ENCODE measurements around the gene RCC1.

Gene RCC1

DNA sequence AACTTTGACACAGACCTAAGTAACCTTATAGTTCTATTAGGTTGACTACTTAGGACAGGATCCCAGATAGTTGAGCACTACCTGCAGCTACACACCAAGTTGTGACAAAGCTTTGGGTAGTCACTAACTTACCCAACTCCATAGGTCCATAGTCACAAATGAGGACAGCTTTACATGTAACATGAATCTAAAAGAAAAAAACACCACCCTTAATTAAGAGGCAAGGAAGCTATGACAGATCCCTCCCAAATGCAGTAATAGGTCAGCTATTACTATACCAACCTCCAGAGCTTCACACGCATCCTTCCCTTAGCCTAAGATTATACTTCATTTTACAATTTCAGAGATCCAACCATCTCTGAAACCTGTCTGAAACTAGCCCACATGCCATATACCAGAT, 73.6 kb downstream of the RCC1 start:
- H3K4me3 ChIP-seq (ENCODE audit: low read length in 2 of 2): no peak overlapping the region
- no CpG with 5 or more reads among the region's 1 CpG for whole genome bisulfite sequencing, 2 donors (ENCODE audit: extremely low coverage in 2 of 2, insufficient read length in 2 of 2, insufficient replicate concordance in 1 of 2)
- H2BK12ac ChIP-seq (ENCODE audit: low read length): no peak overlapping the region
- H3K23ac ChIP-seq (ENCODE audit: low read depth, low read length, poor library complexity): no peak overlapping the region
- no peak overlapping the region for H3K18ac ChIP-seq (ENCODE audit: low read length)
- H2AK5ac ChIP-seq (ENCODE audit: low read depth, low read length): no peak overlapping the region
- H3K4me1 ChIP-seq (ENCODE audit: control insufficient read depth in 2 of 2, insufficient read depth in 1 of 2, low read depth in 1 of 2, low read length in 2 of 2): peaks cover 6 to 9% of the 10 kb centered on the region in 2 donors
- H3K79me1 ChIP-seq (ENCODE audit: low read depth, low read length): peaks cover 5% of the 10 kb centered on the region
- no peak overlapping the region for H3K14ac ChIP-seq (ENCODE audit: low read length)
- H3K27ac ChIP-seq (replicated peaks; ENCODE audit: low read length): no peak overlapping the region
- no peak overlapping the region for H2BK5ac ChIP-seq (ENCODE audit: low read length)
- no peak overlapping the region for H2BK15ac ChIP-seq (ENCODE audit: low read length)
- no peak overlapping the region for H4K8ac ChIP-seq (ENCODE audit: low read depth, low read length)
- peaks cover 0 to 9% (median 0%) of the 10 kb centered on the region in 3 experiments for H3K27me3 ChIP-seq (ENCODE audit: control insufficient read depth in 3 of 3, insufficient read depth in 3 of 3, low read depth in 1 of 3, low read length in 3 of 3)
- no peak for DNase-seq (ENCODE audit: low spot score)
- no peak overlapping the region for H2BK120ac ChIP-seq (ENCODE audit: low read depth, low read length)
- H3K9ac ChIP-seq (ENCODE audit: low read depth, low read length, poor library complexity): no peak overlapping the region
- H3K4ac ChIP-seq (ENCODE audit: low read length): no peak overlapping the region
- no peak overlapping the region for H4K91ac ChIP-seq (ENCODE audit: low read depth, low read length, poor library complexity)
- H3K9me3 ChIP-seq (replicated peaks in 1 of 2; ENCODE audit: control insufficient read depth in 2 of 2, insufficient read depth in 1 of 2, low read depth in 1 of 2, low read length in 2 of 2): no peaks in the 10 kb centered on the region
- no peak overlapping the region for H3K4me2 ChIP-seq (ENCODE audit: insufficient read depth, low read length, poor library complexity, severe bottlenecking)
- peaks cover 32 to 53% of the 10 kb centered on the region in 2 donors for H3K36me3 ChIP-seq (replicated peaks in 1 of 2; ENCODE audit: control insufficient read depth in 2 of 2, insufficient read depth in 2 of 2, low read length in 2 of 2)
- H2AFZ ChIP-seq (ENCODE audit: low read length): no peak overlapping the region

GRCh38 chr1:28580722-28581530, 75.1 kb downstream of the RCC1 start:
- peak overlapping the region; percentile 84 for H3K9ac ChIP-seq (ENCODE audit: low read depth, low read length, poor library complexity)
- no peak overlapping the region for H2BK15ac ChIP-seq (ENCODE audit: low read length)
- H3K4me2 ChIP-seq (ENCODE audit: insufficient read depth, low read length, poor library complexity, severe bottlenecking): peak overlapping the region; percentile 76
- no peak overlapping the region for H3K23ac ChIP-seq (ENCODE audit: low read depth, low read length, poor library complexity)
- peak overlapping the region; percentile 100 for H2AFZ ChIP-seq (ENCODE audit: low read length)
- H3K14ac ChIP-seq (ENCODE audit: low read length): peak overlapping the region; percentile 5
- no peak overlapping the region for H4K91ac ChIP-seq (ENCODE audit: low read depth, low read length, poor library complexity)
- no peak overlapping the region for H2BK12ac ChIP-seq (ENCODE audit: low read length)
- H3K4ac ChIP-seq (ENCODE audit: low read length): no peak overlapping the region
- peaks cover 0 to 1% of the 10 kb centered on the region in 2 donors for H3K9me3 ChIP-seq (replicated peaks in 1 of 2; ENCODE audit: control insufficient read depth in 2 of 2, insufficient read depth in 1 of 2, low read depth in 1 of 2, low read length in 2 of 2)
- peaks cover 0 to 9% (median 0%) of the 10 kb centered on the region in 3 experiments for H3K27me3 ChIP-seq (ENCODE audit: control insufficient read depth in 3 of 3, insufficient read depth in 3 of 3, low read depth in 1 of 3, low read length in 3 of 3)
- H3K18ac ChIP-seq (ENCODE audit: low read length): peak overlapping the region; percentile 85
- H3K36me3 ChIP-seq (replicated peaks in 1 of 2; ENCODE audit: control insufficient read depth in 2 of 2, insufficient read depth in 2 of 2, low read length in 2 of 2): peaks cover 32 to 46% of the 10 kb centered on the region in 2 donors
- no peak overlapping the region for H2BK5ac ChIP-seq (ENCODE audit: low read length)
- no peak overlapping the region for H2AK5ac ChIP-seq (ENCODE audit: low read depth, low read length)
- peaks cover 5% of the 10 kb centered on the region for H3K79me1 ChIP-seq (ENCODE audit: low read depth, low read length)
- H3K27ac ChIP-seq (replicated peaks; ENCODE audit: low read length): no peak overlapping the region
- H2BK120ac ChIP-seq (ENCODE audit: low read depth, low read length): no peak overlapping the region
- DNase-seq (ENCODE audit: low spot score): peak; percentile 53
- WGBS, 2 donors (ENCODE audit: extremely low coverage in 2 of 2, insufficient read length in 2 of 2, insufficient replicate concordance in 1 of 2): no CpG with 5 or more reads among the region's 26 CpGs
- peak overlapping the region; percentile 69 to 92 for H3K4me3 ChIP-seq (ENCODE audit: low read length in 2 of 2)
- H4K8ac ChIP-seq (ENCODE audit: low read depth, low read length): no peak overlapping the region
- H3K4me1 ChIP-seq (ENCODE audit: control insufficient read depth in 2 of 2, insufficient read depth in 1 of 2, low read depth in 1 of 2, low read length in 2 of 2): peaks cover 6 to 9% of the 10 kb centered on the region in 2 donors

- Histone ChIP-seq H3K9me3 (replicated peaks in 1 of 2; ENCODE audit: control insufficient read depth in 2 of 2, insufficient read depth in 1 of 2, low read depth in 1 of 2, low read length in 2 of 2) (peaks cover 0 to 1% of the 10 kb centered on the region in 2 donors), H3K4me2 (ENCODE audit: insufficient read depth, low read length, poor library complexity, severe bottlenecking) (peak overlapping the region; percentile 97), H2BK5ac (ENCODE audit: low read length) (peak overlapping the region; percentile 84), H3K23ac (ENCODE audit: low read depth, low read length, poor library complexity) (peak overlapping the region; percentile 100), H3K4me3 (ENCODE audit: low read length in 2 of 2) (peak overlapping the region; percentile 69 to 92), H3K18ac (ENCODE audit: low read length) (peak overlapping the region; percentile 92), H3K14ac (ENCODE audit: low read length) (peak overlapping the region; percentile 5), H2AK5ac (ENCODE audit: low read depth, low read length) (no peak overlapping the region), H2BK120ac (ENCODE audit: low read depth, low read length) (peak overlapping the region; percentile 93), H4K91ac (ENCODE audit: low read depth, low read length, poor library complexity) (no peak overlapping the region), H3K27ac (replicated peaks; ENCODE audit: low read length) (no peak overlapping the region), H2AFZ (ENCODE audit: low read length) (peak overlapping the region; percentile 100), H3K79me1 (ENCODE audit: low read depth, low read length) (peaks cover 5% of the 10 kb centered on the region), H3K9ac (ENCODE audit: low read depth, low read length, poor library complexity) (peak overlapping the region; percentile 89), H3K36me3 (replicated peaks in 1 of 2; ENCODE audit: control insufficient read depth in 2 of 2, insufficient read depth in 2 of 2, low read length in 2 of 2) (peaks cover 31 to 44% of the 10 kb centered on the region in 2 donors), H2BK15ac (ENCODE audit: low read length) (peak overlapping the region; percentile 75), H3K4me1 (ENCODE audit: control insufficient read depth in 2 of 2, insufficient read depth in 1 of 2, low read depth in 1 of 2, low read length in 2 of 2) (peaks cover 6 to 9% of the 10 kb centered on the region in 2 donors), H4K8ac (ENCODE audit: low read depth, low read length) (no peak overlapping the region), H3K4ac (ENCODE audit: low read length) (no peak overlapping the region), H2BK12ac (ENCODE audit: low read length) (no peak overlapping the region), H3K27me3 (ENCODE audit: control insufficient read depth in 3 of 3, insufficient read depth in 3 of 3, low read depth in 1 of 3, low read length in 3 of 3) (peaks cover 0 to 9% (median 0%) of the 10 kb centered on the region in 3 experiments)
- WGBS, 2 donors (ENCODE audit: extremely low coverage in 2 of 2, insufficient read length in 2 of 2, insufficient replicate concordance in 1 of 2): no CpG with 5 or more reads among the region's 75 CpGs
- peak; percentile 95 for DNase-seq (ENCODE audit: low spot score)
These were observed 75.8 kb downstream of the RCC1 start for GRCh38 chr1:28581531-28582247.

DNA sequence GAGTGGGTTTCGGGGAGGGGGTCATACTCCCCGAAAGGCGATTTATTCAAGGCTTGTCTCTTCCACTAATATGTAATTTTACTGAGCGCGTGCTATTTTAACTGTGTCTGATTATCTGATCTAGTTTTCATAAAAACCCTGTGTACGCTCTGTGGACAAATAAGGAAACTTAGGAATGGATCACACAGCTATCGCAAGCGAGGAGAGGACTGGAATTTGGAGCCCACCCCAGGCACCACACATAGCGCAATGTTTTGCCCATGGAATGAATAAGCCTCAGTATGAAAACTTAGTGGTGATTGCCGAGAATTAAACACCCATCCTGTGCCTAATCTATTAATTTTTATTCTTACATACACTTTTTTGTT, 76.4 kb downstream of the RCC1 start:
- no peak overlapping the region for H3K14ac ChIP-seq (ENCODE audit: low read length)
- H3K4ac ChIP-seq (ENCODE audit: low read length): no peak overlapping the region
- no peak overlapping the region for H4K8ac ChIP-seq (ENCODE audit: low read depth, low read length)
- peak overlapping the region; percentile 97 for H3K4me2 ChIP-seq (ENCODE audit: insufficient read depth, low read length, poor library complexity, severe bottlenecking)
- H3K9ac ChIP-seq (ENCODE audit: low read depth, low read length, poor library complexity): peak overlapping the region; percentile 89
- peak overlapping the region; percentile 100 for H2AFZ ChIP-seq (ENCODE audit: low read length)
- peak overlapping the region; percentile 93 for H2BK120ac ChIP-seq (ENCODE audit: low read depth, low read length)
- no peak overlapping the region for H4K91ac ChIP-seq (ENCODE audit: low read depth, low read length, poor library complexity)
- H3K27me3 ChIP-seq (ENCODE audit: control insufficient read depth in 3 of 3, insufficient read depth in 3 of 3, low read depth in 1 of 3, low read length in 3 of 3): peaks cover 0 to 9% (median 0%) of the 10 kb centered on the region in 3 experiments
- peak overlapping the region; percentile 84 for H2BK5ac ChIP-seq (ENCODE audit: low read length)
- H2AK5ac ChIP-seq (ENCODE audit: low read depth, low read length): no peak overlapping the region
- H3K79me1 ChIP-seq (ENCODE audit: low read depth, low read length): peaks cover 5% of the 10 kb centered on the region
- no peak for DNase-seq (ENCODE audit: low spot score)
- H3K4me3 ChIP-seq (ENCODE audit: low read length in 2 of 2): peak overlapping the region; percentile 69 to 80
- H3K36me3 ChIP-seq (replicated peaks in 1 of 2; ENCODE audit: control insufficient read depth in 2 of 2, insufficient read depth in 2 of 2, low read length in 2 of 2): peaks cover 26 to 39% of the 10 kb centered on the region in 2 donors
- no peak overlapping the region for H3K27ac ChIP-seq (replicated peaks; ENCODE audit: low read length)
- H3K18ac ChIP-seq (ENCODE audit: low read length): peak overlapping the region; percentile 92
- WGBS, 2 donors (ENCODE audit: extremely low coverage in 2 of 2, insufficient read length in 2 of 2, insufficient replicate concordance in 1 of 2): no CpG with 5 or more reads among the region's 10 CpGs
- no peak overlapping the region for H2BK12ac ChIP-seq (ENCODE audit: low read length)
- H3K9me3 ChIP-seq (replicated peaks in 1 of 2; ENCODE audit: control insufficient read depth in 2 of 2, insufficient read depth in 1 of 2, low read depth in 1 of 2, low read length in 2 of 2): peaks cover 0 to 1% of the 10 kb centered on the region in 2 donors
- H3K23ac ChIP-seq (ENCODE audit: low read depth, low read length, poor library complexity): no peak overlapping the region
- H2BK15ac ChIP-seq (ENCODE audit: low read length): peak overlapping the region; percentile 75
- H3K4me1 ChIP-seq (ENCODE audit: control insufficient read depth in 2 of 2, insufficient read depth in 1 of 2, low read depth in 1 of 2, low read length in 2 of 2): peaks cover 6 to 9% of the 10 kb centered on the region in 2 donors

Data from neuronal stem cell (in vitro differentiated cells).